Measurements from ENCODE around the gene GOLGA7B. TPM values are rescaled to one million over a fixed set of nuclear protein-coding genes. Genes with fewer than 3 reads are reported as not detected.

Gene GOLGA7B
- total RNA-seq, 1 experiment from 2014 or later = not detected

- no TSS peak for BruUV-seq (replicated peaks)
- no peaks in the 10 kb centered on the region for H3K36me3 Mint-ChIP-seq (ENCODE audit: insufficient read depth, unreplicated experiment)
- no peak overlapping the region for H3K27ac Mint-ChIP-seq (ENCODE audit: low read depth, unreplicated experiment)
- intact Hi-C loops (cut with micrococcal nuclease) = no loop called here
- no peak for TF ChIP-seq CTCF (IDR thresholded peaks at IDR 0.05; ENCODE audit: unreplicated experiment)
- no peaks in the 10 kb centered on the region for H3K9me3 Mint-ChIP-seq (ENCODE audit: unreplicated experiment)
- CTCF ChIA-PET = interaction anchor here (1.0 to 18.1 kb wide), 6 partner anchors 8 to 137 kb away, joined by 3 to 422 read pairs (median 6); no protein-coding TSS in a partner anchor
- no peak for DNase-seq (ENCODE audit: unreplicated experiment)
- H3K4me1 Mint-ChIP-seq (ENCODE audit: insufficient read depth, unreplicated experiment) = peaks cover 11% of the 10 kb centered on the region
- POLR2A ChIA-PET = interaction anchor here (0.7 to 1.8 kb wide), 2 partner anchors 22 to 118 kb away, joined by 3 to 4 read pairs; no protein-coding TSS in a partner anchor
- H3K4me3 Mint-ChIP-seq (ENCODE audit: unreplicated experiment) = no peak overlapping the region
- H3K27me3 Mint-ChIP-seq (ENCODE audit: insufficient read depth, unreplicated experiment) = peaks cover 9% of the 10 kb centered on the region
Observed at GRCh38 chr10:97861924-97862323, 12.3 kb downstream of the GOLGA7B start.

- no peaks in the 10 kb centered on the region for H3K27me3 Mint-ChIP-seq (ENCODE audit: insufficient read depth, unreplicated experiment)
- no TSS peak for BruUV-seq (replicated peaks)
- no peak overlapping the region for H3K27ac Mint-ChIP-seq (ENCODE audit: low read depth, unreplicated experiment)
- H3K4me3 Mint-ChIP-seq (ENCODE audit: unreplicated experiment) = no peak overlapping the region
- CTCF ChIA-PET = interaction anchor here (0.6 to 18.1 kb wide), 2 partner anchors 24 to 70 kb away, joined by 3 to 422 read pairs; no protein-coding TSS in a partner anchor
- POLR2A ChIA-PET = no interaction called here
- TF ChIP-seq CTCF (IDR thresholded peaks at IDR 0.05; ENCODE audit: unreplicated experiment) = no peak
- no peaks in the 10 kb centered on the region for H3K36me3 Mint-ChIP-seq (ENCODE audit: insufficient read depth, unreplicated experiment)
- H3K9me3 Mint-ChIP-seq (ENCODE audit: unreplicated experiment) = no peaks in the 10 kb centered on the region
- peaks cover 11% of the 10 kb centered on the region for H3K4me1 Mint-ChIP-seq (ENCODE audit: insufficient read depth, unreplicated experiment)
- DNase-seq (ENCODE audit: unreplicated experiment) = no peak
- intact Hi-C loops (cut with micrococcal nuclease) = no loop called here
Observed at GRCh38 chr10:97863808-97864207, 14.2 kb downstream of the GOLGA7B start.

- H3K4me3 Mint-ChIP-seq (ENCODE audit: unreplicated experiment) = no peak overlapping the region
- no TSS peak for BruUV-seq (replicated peaks)
- CTCF ChIA-PET = interaction anchor here (0.5 to 18.1 kb wide), 2 partner anchors 72 to 428 kb away, joined by 3 to 422 read pairs; no protein-coding TSS in a partner anchor
Observed at GRCh38 chr10:97865488-97865887, 15.8 kb downstream of the GOLGA7B start.

More at GRCh38 chr10:97865488-97865887, 15.8 kb downstream of the GOLGA7B start:
- DNase-seq (ENCODE audit: unreplicated experiment) = no peak
- TF ChIP-seq CTCF (IDR thresholded peaks at IDR 0.05; ENCODE audit: unreplicated experiment) = no peak
- POLR2A ChIA-PET = no interaction called here
- Mint-ChIP-seq H3K9me3 (ENCODE audit: unreplicated experiment) (no peaks in the 10 kb centered on the region), H3K27ac (ENCODE audit: low read depth, unreplicated experiment) (no peak overlapping the region), H3K36me3 (ENCODE audit: insufficient read depth, unreplicated experiment) (no peaks in the 10 kb centered on the region), H3K4me1 (ENCODE audit: insufficient read depth, unreplicated experiment) (peaks cover 11% of the 10 kb centered on the region), H3K27me3 (ENCODE audit: insufficient read depth, unreplicated experiment) (no peaks in the 10 kb centered on the region)
- intact Hi-C loops (cut with micrococcal nuclease) = no loop called here
